ENCODE data around the gene DNLZ. TPM values are rescaled to one million over a fixed set of nuclear protein-coding genes. Genes with fewer than 3 reads are reported as not detected.

The DNLZ gene
- total RNA-seq, 1 experiment from 2014 or later: 9.1 TPM

DNA sequence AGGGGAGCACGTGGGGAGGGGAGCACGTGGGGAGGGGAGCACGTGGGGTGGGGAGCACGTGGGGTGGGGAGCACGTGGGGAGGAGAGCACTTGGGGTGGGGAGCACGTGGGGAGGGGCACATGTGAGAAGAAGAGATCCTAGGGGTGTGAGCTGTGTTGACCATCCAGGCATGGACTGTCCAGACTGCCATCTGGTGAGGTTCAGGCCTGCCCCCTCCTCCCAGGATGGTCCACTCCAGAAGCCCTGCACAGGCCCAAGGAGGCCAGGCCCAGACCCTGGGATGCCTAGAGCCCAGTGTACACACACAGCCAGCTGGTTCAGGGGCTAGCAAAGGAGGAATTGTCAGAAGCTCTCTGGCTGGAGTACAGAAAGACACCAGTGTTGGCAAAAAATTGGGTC is 34.1 kb upstream of the DNLZ start:
- intact Hi-C loops (cut with micrococcal nuclease; ENCODE audit: unreplicated experiment): no loop called here
- ChIA-PET POLR2A (ENCODE audit: unreplicated experiment) (no interaction called here), CTCF (no interaction called here)
- peaks cover 11% of the 10 kb centered on the region for H4K20me1 ChIP-seq (ENCODE audit: insufficient read depth)
- H3K27ac ChIP-seq: no peak overlapping the region
- H3K79me2 ChIP-seq (ENCODE audit: low read depth): peaks cover 23% of the 10 kb centered on the region
- H3K27me3 ChIP-seq (ENCODE audit: insufficient read depth, low read depth): no peaks in the 10 kb centered on the region
- no peak overlapping the region for H2AFZ ChIP-seq
- H3F3A ChIP-seq (ENCODE audit: insufficient read depth, low read depth): peaks cover 7% of the 10 kb centered on the region; the same call in 1 of the 2 replicates
- H3K4me3 ChIP-seq: no peak overlapping the region
- no peaks in the 10 kb centered on the region for H3K9me2 ChIP-seq (ENCODE audit: insufficient read depth)
- H3K9me3 ChIP-seq (ENCODE audit: insufficient read depth, low read depth): no peaks in the 10 kb centered on the region
- no peak for DNase-seq
- no peak for TF ChIP-seq EZH2 (IDR thresholded peaks at IDR 0.05; ENCODE audit: low read depth)
- TF ChIP-seq, protein P1, sequence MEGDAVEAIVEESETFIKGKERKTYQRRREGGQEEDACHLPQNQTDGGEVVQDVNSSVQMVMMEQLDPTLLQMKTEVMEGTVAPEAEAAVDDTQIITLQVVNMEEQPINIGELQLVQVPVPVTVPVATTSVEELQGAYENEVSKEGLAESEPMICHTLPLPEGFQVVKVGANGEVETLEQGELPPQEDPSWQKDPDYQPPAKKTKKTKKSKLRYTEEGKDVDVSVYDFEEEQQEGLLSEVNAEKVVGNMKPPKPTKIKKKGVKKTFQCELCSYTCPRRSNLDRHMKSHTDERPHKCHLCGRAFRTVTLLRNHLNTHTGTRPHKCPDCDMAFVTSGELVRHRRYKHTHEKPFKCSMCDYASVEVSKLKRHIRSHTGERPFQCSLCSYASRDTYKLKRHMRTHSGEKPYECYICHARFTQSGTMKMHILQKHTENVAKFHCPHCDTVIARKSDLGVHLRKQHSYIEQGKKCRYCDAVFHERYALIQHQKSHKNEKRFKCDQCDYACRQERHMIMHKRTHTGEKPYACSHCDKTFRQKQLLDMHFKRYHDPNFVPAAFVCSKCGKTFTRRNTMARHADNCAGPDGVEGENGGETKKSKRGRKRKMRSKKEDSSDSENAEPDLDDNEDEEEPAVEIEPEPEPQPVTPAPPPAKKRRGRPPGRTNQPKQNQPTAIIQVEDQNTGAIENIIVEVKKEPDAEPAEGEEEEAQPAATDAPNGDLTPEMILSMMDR (conservative IDR thresholded peaks at IDR 0.05): no peak
- BruUV-seq (replicated peaks): no TSS peak
- peaks cover 13% of the 10 kb centered on the region for H3K4me1 ChIP-seq (replicated peaks; ENCODE audit: insufficient read depth)
- H3K36me3 ChIP-seq (ENCODE audit: low read depth): peaks cover 13% of the 10 kb centered on the region; the same call in 1 of the 2 replicates
- no peak overlapping the region for H3K4me2 ChIP-seq

DNA sequence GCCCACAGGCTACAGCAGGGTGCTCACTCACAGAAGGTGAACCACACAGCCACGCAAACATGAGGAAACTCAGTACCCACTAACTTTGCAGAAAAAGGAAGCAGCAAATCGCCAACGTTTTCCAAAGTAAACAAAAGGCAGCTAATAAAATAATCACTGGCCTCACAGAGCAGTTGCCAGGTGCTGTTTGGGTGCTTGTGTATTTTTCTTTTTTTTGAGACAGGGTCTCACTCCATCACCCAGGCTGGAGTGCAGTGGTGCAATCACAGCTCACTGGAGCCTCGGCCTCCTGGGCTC is 32.6 kb upstream of the DNLZ start:
- Histone ChIP-seq H3F3A (ENCODE audit: insufficient read depth, low read depth) (peaks cover 5% of the 10 kb centered on the region; the same call in 1 of the 2 replicates), H3K27ac (no peak overlapping the region), H3K9me2 (ENCODE audit: insufficient read depth) (no peaks in the 10 kb centered on the region), H3K4me1 (replicated peaks; ENCODE audit: insufficient read depth) (peaks cover 13% of the 10 kb centered on the region), H4K20me1 (ENCODE audit: insufficient read depth) (peaks cover 11% of the 10 kb centered on the region), H3K4me2 (no peak overlapping the region), H3K9me3 (ENCODE audit: insufficient read depth, low read depth) (no peaks in the 10 kb centered on the region), H3K79me2 (ENCODE audit: low read depth) (peaks cover 23% of the 10 kb centered on the region), H3K4me3 (no peak overlapping the region), H2AFZ (no peak overlapping the region), H3K36me3 (ENCODE audit: low read depth) (peaks cover 13% of the 10 kb centered on the region; the same call in 1 of the 2 replicates), H3K27me3 (ENCODE audit: insufficient read depth, low read depth) (no peaks in the 10 kb centered on the region)
- TF ChIP-seq, protein P1 (conservative IDR thresholded peaks at IDR 0.05): no peak
- no peak for TF ChIP-seq EZH2 (IDR thresholded peaks at IDR 0.05; ENCODE audit: low read depth)
- BruUV-seq (replicated peaks): no TSS peak
- no peak for DNase-seq
- ChIA-PET CTCF (no interaction called here), POLR2A (ENCODE audit: unreplicated experiment) (no interaction called here)
- intact Hi-C loops (cut with micrococcal nuclease; ENCODE audit: unreplicated experiment): no loop called here

DNA sequence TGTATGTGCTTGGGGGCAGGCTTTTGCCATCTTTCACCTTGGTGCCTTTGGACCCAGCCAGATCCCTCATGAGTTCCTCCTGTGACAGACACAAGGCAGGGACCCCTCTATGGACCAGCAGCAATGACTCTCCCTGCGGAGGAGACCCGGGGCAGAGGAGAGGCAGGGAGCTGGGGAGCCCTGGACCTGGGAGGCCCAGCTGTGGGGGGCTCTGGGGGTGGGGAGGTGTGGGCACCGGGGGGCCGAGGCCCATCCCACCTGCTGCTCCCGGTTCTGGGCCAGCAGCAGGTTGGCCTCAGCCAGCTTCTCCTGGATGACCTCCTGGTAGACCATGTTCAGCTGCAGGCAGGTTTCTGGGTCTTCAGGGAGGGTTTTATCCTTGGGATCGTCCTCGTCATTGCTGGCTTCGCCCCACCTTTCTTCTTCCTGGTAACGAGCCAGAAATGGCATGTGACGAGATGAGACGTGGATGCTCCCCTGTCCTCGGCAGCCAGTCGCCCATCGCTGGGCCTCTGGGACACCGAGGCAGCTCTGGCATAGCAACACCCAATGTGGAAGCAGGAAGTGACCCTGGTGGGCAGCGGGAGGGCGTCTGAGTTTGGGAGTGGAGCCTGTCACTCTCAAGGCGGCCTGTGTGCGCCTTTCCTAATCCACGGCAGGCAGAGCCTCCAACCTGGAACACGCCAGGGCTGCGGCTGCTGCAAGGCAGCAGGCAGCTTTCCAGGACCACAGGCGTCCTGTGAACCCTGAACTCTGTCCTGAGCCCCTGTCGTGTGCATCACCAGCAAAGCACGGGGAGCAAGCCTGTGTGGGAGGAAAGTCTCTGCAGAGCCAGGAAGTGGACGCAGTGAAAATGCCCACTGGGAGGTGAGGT is 32.0 kb upstream of the DNLZ start:
- H3F3A ChIP-seq (ENCODE audit: insufficient read depth, low read depth): peaks cover 2% of the 10 kb centered on the region; the same call in 1 of the 2 replicates
- peaks cover 23% of the 10 kb centered on the region for H3K79me2 ChIP-seq (ENCODE audit: low read depth)
- no peak for DNase-seq
- TF ChIP-seq, protein P1 (conservative IDR thresholded peaks at IDR 0.05): no peak
- no peak for TF ChIP-seq EZH2 (IDR thresholded peaks at IDR 0.05; ENCODE audit: low read depth)
- peaks cover 11% of the 10 kb centered on the region for H3K4me1 ChIP-seq (replicated peaks; ENCODE audit: insufficient read depth)
- H3K4me3 ChIP-seq: no peak overlapping the region
- no peaks in the 10 kb centered on the region for H3K9me2 ChIP-seq (ENCODE audit: insufficient read depth)
- BruUV-seq (replicated peaks): no TSS peak
- peaks cover 11% of the 10 kb centered on the region for H4K20me1 ChIP-seq (ENCODE audit: insufficient read depth)
- no peak overlapping the region for H3K4me2 ChIP-seq
- H2AFZ ChIP-seq: no peak overlapping the region
- POLR2A ChIA-PET (ENCODE audit: unreplicated experiment): no interaction called here
- H3K9me3 ChIP-seq (ENCODE audit: insufficient read depth, low read depth): no peaks in the 10 kb centered on the region
- intact Hi-C loops (cut with micrococcal nuclease; ENCODE audit: unreplicated experiment): no loop called here
- CTCF ChIA-PET: no interaction called here
- H3K27me3 ChIP-seq (ENCODE audit: insufficient read depth, low read depth): no peaks in the 10 kb centered on the region
- peaks cover 13% of the 10 kb centered on the region; the same call in 1 of the 2 replicates for H3K36me3 ChIP-seq (ENCODE audit: low read depth)
- H3K27ac ChIP-seq: no peak overlapping the region
